Panc1 (cell line): ENCODE measurements around the gene AFF2. TPM values are rescaled to one million over a fixed set of nuclear protein-coding genes. Genes with fewer than 3 reads are reported as not detected.

ENCODE experiments used
- ATAC-seq: fragments of 200-7000 bp; cut with Tn5 transposase; 2 replicates; pipeline ENCODE4 v1.9.1; 2020; ENCODE audit warnings: mild to moderate bottlenecking, moderate library complexity
- BruUV-seq: library from RNA; stranded (reverse); fragments of 400-500 nt; replicated peaks from 2 replicates; lab custom pipeline; 2021; lab: Mats Ljungman, UMichigan
- CTCF ChIA-PET: fragments of 300-600 bp; sonication (Branson Sonifier 250); formaldehyde crosslinking; loops from one replicate; lab custom pipeline; 2022; ENCODE audit warnings: antibody characterized with exemption; lab: Charles Lee
- POLR2A ChIA-PET: fragments of 300-600 bp; sonication (Branson Sonifier 250); formaldehyde crosslinking; loops from one replicate; lab custom pipeline; 2022; ENCODE audit warnings: antibody characterized with exemption; lab: Charles Lee
- DNase-seq: peaks from one replicate; pipeline ENCODE4 v3.0.0-alpha.2; 2010; ENCODE audit warnings: low read depth, low spot score
- H3K27ac ChIP-seq: 2 replicates; pipeline ENCODE4 v1.5.1; 2011; ENCODE audit warnings: mild to moderate bottlenecking, low read length, inconsistent platforms
- H3K27me3 ChIP-seq: fragments of 200-500 bp; sonication (Bioruptor generic); 2 replicates; pipeline ENCODE4 v1.6.0; 2014; ENCODE audit warnings: low read length, inconsistent platforms; ENCODE audit not compliant: control insufficient read depth, insufficient read depth
- H3K36me3 ChIP-seq: fragments of 200-500 bp; sonication (Bioruptor generic); 2 replicates; pipeline ENCODE4 v1.5.1; 2014; ENCODE audit warnings: inconsistent platforms, mild to moderate bottlenecking, low read length, moderate library complexity; ENCODE audit not compliant: control insufficient read depth, insufficient read depth
- H3K4me1 ChIP-seq: 2 replicates; pipeline ENCODE4 v1.5.1; 2011; ENCODE audit warnings: inconsistent platforms, mild to moderate bottlenecking, low read length, moderate library complexity; ENCODE audit not compliant: control insufficient read depth, insufficient read depth
- H3K4me3 ChIP-seq, 2 experiments: 2 replicates each; pipeline ENCODE4 v1.5.1; 2011 to 2012; ENCODE audit warnings: low read depth in 2 of 2, low read length in 2 of 2, mild to moderate bottlenecking in 2 of 2, inconsistent platforms in 1 of 2, moderate library complexity in 1 of 2
- H3K9me3 ChIP-seq: fragments of 200-500 bp; sonication (Bioruptor generic); 2 replicates; pipeline ENCODE4 v1.5.1; 2014; ENCODE audit warnings: low read depth, mild to moderate bottlenecking, inconsistent platforms, low read length, moderate library complexity; ENCODE audit not compliant: control insufficient read depth, insufficient read depth
- CTCF ChIP-seq: fragments of 450-650 bp; IDR thresholded peaks from 2 replicates; pipeline ENCODE4 v1.5.1; 2017; ENCODE audit warnings: mild to moderate bottlenecking
- POLR2AphosphoS5 ChIP-seq: IDR thresholded peaks from 2 replicates; pipeline ENCODE4 v1.6.1; 2012; ENCODE audit warnings: mild to moderate bottlenecking, low read depth, low read length, moderate library complexity
- SIN3A ChIP-seq: IDR thresholded peaks from 2 replicates; pipeline ENCODE4 v1.6.1; 2012; ENCODE audit warnings: low read depth, mild to moderate bottlenecking, low read length, moderate library complexity, borderline replicate concordance; ENCODE audit not compliant: insufficient read depth
- TCF7L2 ChIP-seq: IDR thresholded peaks from 2 replicates; pipeline ENCODE4 v1.6.1; 2011; ENCODE audit warnings: mild to moderate bottlenecking, low read depth, low read length, inconsistent platforms
- in situ Hi-C: cut with HindIII; loops from 2 replicates; pipeline ENCODE4 v1.10.0; 2016; ENCODE audit warnings: low sequenced_read_pairs, low pct_unique_long_range_greater_than_20kb
- intact Hi-C: fragments of 100-400 bp; cut with micrococcal nuclease; formaldehyde crosslinking; loops from one replicate; pipeline ENCODE4 v1.10.0; 2022; ENCODE audit not compliant: unreplicated experiment
- total RNA-seq: library from RNA; stranded (reverse); gene quantifications from one replicate; pipeline ENCODE4 v1.2.1, GENCODE V29; 2021; ENCODE audit not compliant: unreplicated experiment
- TF ChIP-seq, protein P1 (sequence below), 2 experiments: IDR thresholded peaks; 2 replicates each; pipeline ENCODE4 v1.6.1; 2011 to 2012; ENCODE audit warnings: low read depth in 2 of 2, control low read depth in 1 of 2, low read length in 1 of 2, mild to moderate bottlenecking in 1 of 2, moderate library complexity in 1 of 2; ENCODE audit not compliant: insufficient read depth in 1 of 2

AFF2 gene
- total RNA-seq, 1 experiment from 2014 or later, result 0.05 TPM

DNA sequence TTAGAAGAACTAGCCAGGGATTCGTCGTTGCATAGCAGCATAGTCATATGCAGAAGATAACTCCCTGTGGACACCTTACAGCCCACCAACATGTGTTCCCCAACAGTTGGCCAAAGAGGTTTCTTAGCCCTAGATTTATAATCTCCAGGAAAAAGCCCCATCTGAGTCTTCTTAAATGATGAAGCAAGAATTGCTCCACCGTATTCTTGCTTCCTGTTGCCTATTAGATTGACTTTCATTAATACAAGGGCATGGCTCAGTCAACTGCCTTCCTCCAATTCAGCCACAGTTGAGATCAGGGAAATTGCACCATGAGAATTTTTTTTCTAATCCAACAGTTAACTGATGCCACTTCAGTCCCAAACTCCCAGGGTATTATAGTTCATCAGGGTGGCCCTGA lies 5.2 kb upstream of the AFF2 start:
- Histone ChIP-seq H3K36me3 (no peaks in the 10 kb centered on the region), H3K9me3 (no peaks in the 10 kb centered on the region), H3K27ac (no peak overlapping the region), H3K27me3 (peaks cover 2% of the 10 kb centered on the region; the same call in 1 of the 2 replicates), H3K4me1 (no peaks in the 10 kb centered on the region), H3K4me3 (no peak overlapping the region)
- in situ Hi-C loops, result no loop called here
- ChIA-PET POLR2A (no interaction called here), CTCF (no interaction called here)
- DNase-seq (no peak), ATAC-seq (no peak)
- intact Hi-C loops, result no loop called here
- BruUV-seq, result no TSS peak
- TF ChIP-seq SIN3A, result no peak
- no peak for TF ChIP-seq POLR2AphosphoS5
- TF ChIP-seq, protein P1, sequence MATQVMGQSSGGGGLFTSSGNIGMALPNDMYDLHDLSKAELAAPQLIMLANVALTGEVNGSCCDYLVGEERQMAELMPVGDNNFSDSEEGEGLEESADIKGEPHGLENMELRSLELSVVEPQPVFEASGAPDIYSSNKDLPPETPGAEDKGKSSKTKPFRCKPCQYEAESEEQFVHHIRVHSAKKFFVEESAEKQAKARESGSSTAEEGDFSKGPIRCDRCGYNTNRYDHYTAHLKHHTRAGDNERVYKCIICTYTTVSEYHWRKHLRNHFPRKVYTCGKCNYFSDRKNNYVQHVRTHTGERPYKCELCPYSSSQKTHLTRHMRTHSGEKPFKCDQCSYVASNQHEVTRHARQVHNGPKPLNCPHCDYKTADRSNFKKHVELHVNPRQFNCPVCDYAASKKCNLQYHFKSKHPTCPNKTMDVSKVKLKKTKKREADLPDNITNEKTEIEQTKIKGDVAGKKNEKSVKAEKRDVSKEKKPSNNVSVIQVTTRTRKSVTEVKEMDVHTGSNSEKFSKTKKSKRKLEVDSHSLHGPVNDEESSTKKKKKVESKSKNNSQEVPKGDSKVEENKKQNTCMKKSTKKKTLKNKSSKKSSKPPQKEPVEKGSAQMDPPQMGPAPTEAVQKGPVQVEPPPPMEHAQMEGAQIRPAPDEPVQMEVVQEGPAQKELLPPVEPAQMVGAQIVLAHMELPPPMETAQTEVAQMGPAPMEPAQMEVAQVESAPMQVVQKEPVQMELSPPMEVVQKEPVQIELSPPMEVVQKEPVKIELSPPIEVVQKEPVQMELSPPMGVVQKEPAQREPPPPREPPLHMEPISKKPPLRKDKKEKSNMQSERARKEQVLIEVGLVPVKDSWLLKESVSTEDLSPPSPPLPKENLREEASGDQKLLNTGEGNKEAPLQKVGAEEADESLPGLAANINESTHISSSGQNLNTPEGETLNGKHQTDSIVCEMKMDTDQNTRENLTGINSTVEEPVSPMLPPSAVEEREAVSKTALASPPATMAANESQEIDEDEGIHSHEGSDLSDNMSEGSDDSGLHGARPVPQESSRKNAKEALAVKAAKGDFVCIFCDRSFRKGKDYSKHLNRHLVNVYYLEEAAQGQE (IDR thresholded peaks at IDR 0.05; ENCODE audit: insufficient read depth in 1 of 2, low read depth in 2 of 2, low read length in 1 of 2), result no peak
- no peak for TF ChIP-seq TCF7L2

- no TSS peak for BruUV-seq
- CTCF ChIA-PET, result no interaction called here
These were observed 2.4 kb upstream of the AFF2 start for GRCh38 chrX:148498067-148498466.

More at GRCh38 chrX:148498067-148498466, 2.4 kb upstream of the AFF2 start:
- Histone ChIP-seq H3K27me3 (peaks cover 17% of the 10 kb centered on the region), H3K4me3 (no peak overlapping the region), H3K36me3 (no peaks in the 10 kb centered on the region), H3K9me3 (no peaks in the 10 kb centered on the region), H3K27ac (no peak overlapping the region), H3K4me1 (peaks cover 2% of the 10 kb centered on the region; the same call in 1 of the 2 replicates)
- in situ Hi-C loops, result no loop called here
- intact Hi-C loops, result no loop called here
- no peak for DNase-seq
- POLR2A ChIA-PET, result no interaction called here
- no peak for ATAC-seq
- TF ChIP-seq CTCF, result no peak
- TF ChIP-seq TCF7L2, result no peak
- TF ChIP-seq, protein P1 (IDR thresholded peaks at IDR 0.05; ENCODE audit: insufficient read depth in 1 of 2, low read depth in 2 of 2, low read length in 1 of 2), result no peak
- TF ChIP-seq SIN3A, result no peak
- no peak for TF ChIP-seq POLR2AphosphoS5
